Measurements from ENCODE around the gene IL21R.

- no peak for TF ChIP-seq NFRKB (IDR thresholded peaks at IDR 0.05; ENCODE audit: low read depth)
- TF ChIP-seq CTCF (IDR thresholded peaks at IDR 0.05 in 2 of 3, conservative IDR thresholded peaks at IDR 0.05 in 1 of 3; ENCODE audit: insufficient read depth in 2 of 3, low read depth in 1 of 3, low read length in 3 of 3), result no peak
- TF ChIP-seq SMC3 (conservative IDR thresholded peaks at IDR 0.05; ENCODE audit: insufficient read depth, low read depth, low read length), result no peak
- no peak for TF ChIP-seq TCF7L2 (IDR thresholded peaks at IDR 0.05; ENCODE audit: low read depth, low read length)
- TF ChIP-seq POLR2A (conservative IDR thresholded peaks at IDR 0.05), result no peak
- TF ChIP-seq BACH1 (tag; IDR thresholded peaks at IDR 0.05), result no peak
- no peak for TF ChIP-seq ZNF24 (IDR thresholded peaks at IDR 0.05)
- TF ChIP-seq KLF16 (IDR thresholded peaks at IDR 0.05), result no peak
- no peak for TF ChIP-seq STAT6 (CRISPR knock-in tag; IDR thresholded peaks at IDR 0.05)
- no peak for TF ChIP-seq PBX2 (CRISPR knock-in tag; IDR thresholded peaks at IDR 0.05; ENCODE audit: low read depth)
- no peak for TF ChIP-seq PBX2 (tag; conservative IDR thresholded peaks at IDR 0.05; ENCODE audit: low read depth)
These were observed 90.1 kb downstream of the IL21R start for GRCh38 chr16:27491894-27492587.
